K562 (cell line): ENCODE measurements around the gene HTR2C. TPM values are rescaled to one million over a fixed set of nuclear protein-coding genes. Genes with fewer than 3 reads are reported as not detected.

Experiments used
- ATAC-seq: fragments of 200-7000 bp; cut with Tn5 transposase; 3 replicates; pipeline ENCODE4 v1.9.1; 2020; ENCODE audit warnings: moderate library complexity
- BruUV-seq: library from RNA; stranded (reverse); fragments of 400-500 nt; replicated peaks from 2 replicates; lab custom pipeline; 2021; lab: Mats Ljungman, UMichigan
- CTCF ChIA-PET: fragments of 300-600 bp; formaldehyde crosslinking; extraction: SDS; loops from one replicate; lab custom pipeline; 2021; ENCODE audit warnings: low intra/inter-chr PET ratio; lab: Yijun Ruan, JAX
- POLR2A ChIA-PET: fragments of 300-600, 350-650 bp; sonication (Branson Sonifier 250); formaldehyde crosslinking; extraction: SDS; loops from one replicate; lab custom pipeline; 2021; ENCODE audit warnings: antibody characterized with exemption, inconsistent platforms; lab: Yijun Ruan, JAX
- DNase-seq, 4 experiments: peaks; one replicate each; pipeline versions ENCODE4 v3.0.0 to v3.0.0-alpha.2; 2011 to 2018; ENCODE audit warnings: low spot score in 3 of 4, mixed read lengths in 3 of 4; ENCODE audit errors: extremely low read depth in 1 of 4
- FAIRE-seq: peaks from 2 replicates; lab custom pipeline; 2011; peaks lifted over from hg19 to GRCh38; lab: Jason Lieb, UNC
- H2AFZ ChIP-seq: 2 replicates; pipeline ENCODE4 v1.6.0; 2011; ENCODE audit warnings: low read depth, low read length, control low read depth, inconsistent platforms
- H3K27ac ChIP-seq: fragments of 200-600 bp; 3 replicates; pipeline ENCODE4 v1.8.0; 2011; ENCODE audit warnings: low read depth, mild to moderate bottlenecking, control low read depth, inconsistent platforms, low read length, moderate library complexity, mixed read lengths; ENCODE audit errors: extremely low read depth
- H3K27me3 ChIP-seq, 2 experiments: fragments of 300-600 bp in 1 of 2; 2 replicates in 1 of 2; 3 replicates in 1 of 2; pipeline versions ENCODE4 v1.6.0 to v1.8.0; 2011; ENCODE audit warnings: inconsistent platforms in 2 of 2, low read length in 2 of 2, mild to moderate bottlenecking in 1 of 2, mixed read lengths in 1 of 2, moderate library complexity in 1 of 2; ENCODE audit not compliant: control insufficient read depth in 2 of 2, insufficient read depth in 2 of 2
- H3K36me3 ChIP-seq: fragments of 300-600 bp; 3 replicates; pipeline ENCODE4 v1.8.0; 2011; ENCODE audit warnings: mild to moderate bottlenecking, low read length, inconsistent platforms; ENCODE audit not compliant: control insufficient read depth, insufficient read depth
- H3K4me1 ChIP-seq, 2 experiments: fragments of 200-600 bp in 1 of 2; replicated peaks in 1 of 2; 2 replicates in 1 of 2; 3 replicates in 1 of 2; pipeline versions ENCODE4 v1.5.1 to v1.8.0; 2011; ENCODE audit warnings: inconsistent platforms in 2 of 2, low read length in 2 of 2, mild to moderate bottlenecking in 1 of 2, mixed read lengths in 1 of 2, moderate library complexity in 1 of 2; ENCODE audit not compliant: control insufficient read depth in 2 of 2, insufficient read depth in 2 of 2
- H3K4me2 ChIP-seq: 2 replicates; pipeline ENCODE4 v1.6.1; 2011; ENCODE audit warnings: low read length, control low read depth, inconsistent platforms, mixed read lengths; ENCODE audit not compliant: insufficient read depth
- H3K4me3 ChIP-seq: fragments of 200-600 bp; sonication (generic), shearing (Covaris generic); 2 replicates; pipeline ENCODE4 v1.5.1; 2016; ENCODE audit warnings: control low read depth, inconsistent platforms
- H3K79me2 ChIP-seq: fragments of 200-600 bp; 3 replicates; pipeline ENCODE4 v1.8.0; 2011; ENCODE audit warnings: low read length, inconsistent platforms; ENCODE audit not compliant: control insufficient read depth, insufficient read depth
- H3K9ac ChIP-seq, 2 experiments: 2 replicates each; pipeline versions ENCODE4 v1.6.0 to v1.6.1; 2011; ENCODE audit warnings: low read depth in 2 of 2, low read length in 2 of 2, control low read depth in 1 of 2, inconsistent platforms in 1 of 2, mild to moderate bottlenecking in 1 of 2, mixed read lengths in 1 of 2; ENCODE audit not compliant: insufficient read depth in 1 of 2
- H3K9me1 ChIP-seq: one replicate; pipeline ENCODE4 v1.6.0; 2011; ENCODE audit warnings: inconsistent platforms, mild to moderate bottlenecking, low read length, moderate library complexity; ENCODE audit not compliant: control insufficient read depth, insufficient read depth
- H3K9me3 ChIP-seq: replicated peaks from 2 replicates; pipeline ENCODE4 v1.5.1; 2011; ENCODE audit warnings: low read depth, low read length, inconsistent platforms; ENCODE audit not compliant: control insufficient read depth, insufficient read depth
- H4K20me1 ChIP-seq: replicated peaks from 2 replicates; pipeline ENCODE4 v1.6.1; 2011; ENCODE audit warnings: low read length, inconsistent platforms, mixed read lengths; ENCODE audit not compliant: control insufficient read depth, insufficient read depth
- BACH1 ChIP-seq: fragments of 200-800 bp; sonication (Bioruptor generic); IDR thresholded peaks from 2 replicates; pipeline ENCODE4 v1.6.1; 2016; ENCODE audit warnings: missing genetic modification characterization, missing compliant biosample characterization
- DPF2 ChIP-seq: fragments of 450-650 bp; IDR thresholded peaks from 2 replicates; pipeline ENCODE4 v1.6.1; 2016
- FOSL1 ChIP-seq: fragments of 200-800 bp; sonication (Bioruptor generic); conservative IDR thresholded peaks from 2 replicates; pipeline ENCODE4 v1.6.1; 2016; ENCODE audit warnings: missing genetic modification characterization, missing compliant biosample characterization
- HMG20A ChIP-seq: fragments of 450-650 bp; formaldehyde crosslinking; conservative IDR thresholded peaks from 2 replicates; pipeline ENCODE4 v1.4.0; 2020; ENCODE audit warnings: mild to moderate bottlenecking, mixed read lengths
- ZNF143 ChIP-seq: sonication (generic); formaldehyde crosslinking; IDR thresholded peaks from 2 replicates; pipeline ENCODE4 v1.9.0; 2022; ENCODE audit warnings: mild to moderate bottlenecking, missing genetic modification reagents
- WGBS: fragments of 100-300 bp; shearing (Covaris generic); methylation state at CpG from one replicate; pipeline ENCODE4 v1.1.6; 2016; ENCODE audit warnings: low coverage, mixed read lengths; ENCODE audit not compliant: insufficient coverage; ENCODE audit errors: missing lambda C conversion rate; 5-methylcytosine and 5-hydroxymethylcytosine counted together
- in situ Hi-C: fragments of 300-500 bp; cut with MboI; formaldehyde crosslinking; loops from 4 replicates; pipeline ENCODE4 v1.15.0; 2018; ENCODE audit warnings: inconsistent platforms, mixed read lengths
- intact Hi-C: fragments of 100-400 bp; cut with micrococcal nuclease; formaldehyde crosslinking; loops from 2 replicates; pipeline ENCODE4 v1.14.2; 2022
- polyA plus RNA-seq, 8 experiments: library from polyadenylated mRNA; depleted of rRNA in 4 of 8; stranded (reverse) in 5 of 8; unstranded in 3 of 8; fragments of >200 nt; fragmentation: Nextera tagmentation in 2 of 8; fragmentation: Illumina TruSeq in 1 of 8; extraction: Ambion mirVana in 2 of 8; extraction: Trizol in 1 of 8; gene quantifications; 2 replicates each; pipeline versions ENCODE4 v1.2.1 to v1.2.3, GENCODE V29; 2011 to 2014; ENCODE audit warnings: inconsistent platforms in 1 of 8, missing spikeins in 1 of 8
- total RNA-seq, 7 experiments: library from RNA; depleted of rRNA in 6 of 7; stranded (reverse); fragments of >200 nt in 6 of 7; fragmentation: Illumina TruSeq in 2 of 7; extraction: Trizol in 2 of 7; gene quantifications; 2 replicates each; pipeline versions ENCODE4 v1.2.1 to v1.2.3, GENCODE V29; 2011 to 2021; ENCODE audit warnings: low replicate concordance in 1 of 7

Gene HTR2C
- total and polyA plus RNA-seq, 9 of the 15 experiments (the other 6 are each of a cell fraction or from before 2014, with no cell fraction given), result 0.04 to 0.22 (median 0.10) TPM

- no peak for FAIRE-seq
- no peaks in the 10 kb centered on the region for H3K9me1 ChIP-seq
- H3K36me3 ChIP-seq, result no peaks in the 10 kb centered on the region
- POLR2A ChIA-PET, result interaction anchor here (0.9 kb wide), 1 partner anchor 10 kb away, joined by 3 read pairs; no protein-coding TSS in a partner anchor
- no peak for DNase-seq
- 4% methylated on average over 9 of the region's 9 CpGs for WGBS
- ATAC-seq, result no peak
- H3K79me2 ChIP-seq, result no peaks in the 10 kb centered on the region
- no peaks in the 10 kb centered on the region for H3K9me3 ChIP-seq
- H3K4me2 ChIP-seq, result no peak overlapping the region
- CTCF ChIA-PET, result no interaction called here
- H2AFZ ChIP-seq, result no peak overlapping the region
- BruUV-seq, result no TSS peak
- TF ChIP-seq FOSL1 (tag) (no peak), DPF2 (no peak)
- H4K20me1 ChIP-seq, result no peaks in the 10 kb centered on the region
- H3K27ac ChIP-seq, result no peak overlapping the region
- in situ Hi-C loops, result no loop called here
- H3K4me3 ChIP-seq, result no peak overlapping the region
- H3K27me3 ChIP-seq, result peaks cover 0 to 4% of the 10 kb centered on the region in 2 experiments; a peak in 1 of 5 replicates
- H3K4me1 ChIP-seq, result no peaks in the 10 kb centered on the region
- H3K9ac ChIP-seq, result no peak overlapping the region
- intact Hi-C loops, result no loop called here
These were observed 323.2 kb downstream of the HTR2C start for GRCh38 chrX:114906984-114907510.

GRCh38 chrX:114924423-114924822, 340.5 kb downstream of the HTR2C start:
- intact Hi-C loops, result no loop called here
- CTCF ChIA-PET, result no interaction called here

More at GRCh38 chrX:114924423-114924822, 340.5 kb downstream of the HTR2C start:
- no peak overlapping the region for H3K9ac ChIP-seq
- no peak for ATAC-seq
- TF ChIP-seq BACH1 (tag) (no peak), HMG20A (no peak), ZNF143 (CRISPR knock-in tag) (no peak)
- no peak for FAIRE-seq
- H3K4me2 ChIP-seq, result no peak overlapping the region
- no peaks in the 10 kb centered on the region for H3K4me1 ChIP-seq
- in situ Hi-C loops, result no loop called here
- H3K9me1 ChIP-seq, result no peaks in the 10 kb centered on the region
- H4K20me1 ChIP-seq, result no peaks in the 10 kb centered on the region
- H3K27ac ChIP-seq, result no peak overlapping the region
- H3K36me3 ChIP-seq, result no peaks in the 10 kb centered on the region
- H3K79me2 ChIP-seq, result no peaks in the 10 kb centered on the region
- no TSS peak for BruUV-seq
- WGBS, result 0% methylated on average over 3 of the region's 3 CpGs
- H3K9me3 ChIP-seq, result no peaks in the 10 kb centered on the region
- no peaks in the 10 kb centered on the region for H3K27me3 ChIP-seq
- no peak for DNase-seq
- POLR2A ChIA-PET, result no interaction called here
- no peak overlapping the region for H2AFZ ChIP-seq
- no peak overlapping the region for H3K4me3 ChIP-seq
